ENCODE data around the gene MGAT5B. TPM values are rescaled to one million over a fixed set of nuclear protein-coding genes. Genes with fewer than 3 reads are reported as not detected.

Gene MGAT5B
- total RNA-seq, 2 donors from 2014 or later = 0.14 to 4.1 TPM

GRCh38 chr17:76997981-76998531 lies 129.9 kb downstream of the MGAT5B start:
- 58% methylated on average over 16 of the region's 16 CpGs for WGBS
- Histone ChIP-seq H3K27ac (no peak overlapping the region), H3K4me1 (replicated peaks) (no peaks in the 10 kb centered on the region), H3K4me3 (no peak overlapping the region), H3K9me3 (no peaks in the 10 kb centered on the region), H3K27me3 (replicated peaks; ENCODE audit: insufficient read depth) (no peaks in the 10 kb centered on the region), H3K36me3 (no peaks in the 10 kb centered on the region)
- DNase-seq (ENCODE audit: low spot score) = no peak
- intact Hi-C loops (cut with DNase I) = no loop called here
- TF ChIP-seq, protein P1, sequence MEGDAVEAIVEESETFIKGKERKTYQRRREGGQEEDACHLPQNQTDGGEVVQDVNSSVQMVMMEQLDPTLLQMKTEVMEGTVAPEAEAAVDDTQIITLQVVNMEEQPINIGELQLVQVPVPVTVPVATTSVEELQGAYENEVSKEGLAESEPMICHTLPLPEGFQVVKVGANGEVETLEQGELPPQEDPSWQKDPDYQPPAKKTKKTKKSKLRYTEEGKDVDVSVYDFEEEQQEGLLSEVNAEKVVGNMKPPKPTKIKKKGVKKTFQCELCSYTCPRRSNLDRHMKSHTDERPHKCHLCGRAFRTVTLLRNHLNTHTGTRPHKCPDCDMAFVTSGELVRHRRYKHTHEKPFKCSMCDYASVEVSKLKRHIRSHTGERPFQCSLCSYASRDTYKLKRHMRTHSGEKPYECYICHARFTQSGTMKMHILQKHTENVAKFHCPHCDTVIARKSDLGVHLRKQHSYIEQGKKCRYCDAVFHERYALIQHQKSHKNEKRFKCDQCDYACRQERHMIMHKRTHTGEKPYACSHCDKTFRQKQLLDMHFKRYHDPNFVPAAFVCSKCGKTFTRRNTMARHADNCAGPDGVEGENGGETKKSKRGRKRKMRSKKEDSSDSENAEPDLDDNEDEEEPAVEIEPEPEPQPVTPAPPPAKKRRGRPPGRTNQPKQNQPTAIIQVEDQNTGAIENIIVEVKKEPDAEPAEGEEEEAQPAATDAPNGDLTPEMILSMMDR (IDR thresholded peaks at IDR 0.05) = no peak
- TF ChIP-seq POLR2AphosphoS5 (IDR thresholded peaks at IDR 0.05) (no peak), POLR2A (IDR thresholded peaks at IDR 0.05) (no peak)

- H3K4me3 ChIP-seq = no peak overlapping the region
- H3K9me3 ChIP-seq = no peaks in the 10 kb centered on the region
- WGBS = 92% methylated on average over 8 of the region's 8 CpGs
- no peaks in the 10 kb centered on the region for H3K27me3 ChIP-seq (replicated peaks; ENCODE audit: insufficient read depth)
- no peaks in the 10 kb centered on the region for H3K36me3 ChIP-seq
- no peak overlapping the region for H3K27ac ChIP-seq
- no peak for TF ChIP-seq POLR2AphosphoS5 (IDR thresholded peaks at IDR 0.05)
- TF ChIP-seq, protein P1 (IDR thresholded peaks at IDR 0.05) = no peak
- no peak for TF ChIP-seq POLR2A (IDR thresholded peaks at IDR 0.05)
- DNase-seq (ENCODE audit: low spot score) = no peak
- H3K4me1 ChIP-seq (replicated peaks) = no peaks in the 10 kb centered on the region
- intact Hi-C loops (cut with DNase I) = no loop called here
These were observed 130.6 kb downstream of the MGAT5B start for GRCh38 chr17:76998839-76999238.

Other genes starting within 250 kb of the MGAT5B start
- gene ST6GALNAC1, start 224.6 kb upstream of the MGAT5B start, total RNA-seq = 10 to 100 TPM in 1 of 2 donors, 1 to 10 TPM in 1; 8.4 to 27.2 TPM
- gene MXRA7, start 157.4 kb upstream of the MGAT5B start, total RNA-seq = 100 to 1,000 TPM in 1 of 2 donors, 10 to 100 TPM in 1; 76.1 to 285 TPM
- 10 to 100 TPM; 17.7 to 40.5 TPM for gene JMJD6, start 141.8 kb upstream of the MGAT5B start, total RNA-seq
- 10 to 100 TPM; 39.5 to 47.9 TPM for gene METTL23, start 141.6 kb upstream of the MGAT5B start, total RNA-seq
- gene SRSF2, start 131.1 kb upstream of the MGAT5B start, total RNA-seq = 100 to 1,000 TPM; 217 to 316 TPM
- 10 to 100 TPM; 26.7 to 44.3 TPM for gene MFSD11, start 130.3 kb upstream of the MGAT5B start, total RNA-seq

All from prostate gland (tissue), 2 donors.